Renal cortical epithelial cell (primary cell): ENCODE measurements around the gene NFKBIB. TPM values are rescaled to one million over a fixed set of nuclear protein-coding genes. Genes with fewer than 3 reads are reported as not detected.
A peak's percentile ranks its signal among the peaks of the same experiment; 100 is the strongest.
"Not testable (repeated sequence)": the region's sequence is repeated elsewhere in the genome, so short reads cannot be mapped to it uniquely, and the experiment has no call there.

Experiments
- DNase-seq: peaks from one replicate; pipeline ENCODE4 v3.0.0-alpha.2; 2011; ENCODE audit warnings: low read depth
- total RNA-seq: library from RNA; depleted of rRNA; stranded (reverse); fragments of >200 nt; gene quantifications from 2 replicates; pipeline ENCODE4 v1.2.3, GENCODE V29; 2014

The NFKBIB gene, protein sequence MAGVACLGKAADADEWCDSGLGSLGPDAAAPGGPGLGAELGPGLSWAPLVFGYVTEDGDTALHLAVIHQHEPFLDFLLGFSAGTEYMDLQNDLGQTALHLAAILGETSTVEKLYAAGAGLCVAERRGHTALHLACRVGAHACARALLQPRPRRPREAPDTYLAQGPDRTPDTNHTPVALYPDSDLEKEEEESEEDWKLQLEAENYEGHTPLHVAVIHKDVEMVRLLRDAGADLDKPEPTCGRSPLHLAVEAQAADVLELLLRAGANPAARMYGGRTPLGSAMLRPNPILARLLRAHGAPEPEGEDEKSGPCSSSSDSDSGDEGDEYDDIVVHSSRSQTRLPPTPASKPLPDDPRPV
- total RNA-seq = 13.7 and 16.9 TPM in 2 replicates

DNA sequence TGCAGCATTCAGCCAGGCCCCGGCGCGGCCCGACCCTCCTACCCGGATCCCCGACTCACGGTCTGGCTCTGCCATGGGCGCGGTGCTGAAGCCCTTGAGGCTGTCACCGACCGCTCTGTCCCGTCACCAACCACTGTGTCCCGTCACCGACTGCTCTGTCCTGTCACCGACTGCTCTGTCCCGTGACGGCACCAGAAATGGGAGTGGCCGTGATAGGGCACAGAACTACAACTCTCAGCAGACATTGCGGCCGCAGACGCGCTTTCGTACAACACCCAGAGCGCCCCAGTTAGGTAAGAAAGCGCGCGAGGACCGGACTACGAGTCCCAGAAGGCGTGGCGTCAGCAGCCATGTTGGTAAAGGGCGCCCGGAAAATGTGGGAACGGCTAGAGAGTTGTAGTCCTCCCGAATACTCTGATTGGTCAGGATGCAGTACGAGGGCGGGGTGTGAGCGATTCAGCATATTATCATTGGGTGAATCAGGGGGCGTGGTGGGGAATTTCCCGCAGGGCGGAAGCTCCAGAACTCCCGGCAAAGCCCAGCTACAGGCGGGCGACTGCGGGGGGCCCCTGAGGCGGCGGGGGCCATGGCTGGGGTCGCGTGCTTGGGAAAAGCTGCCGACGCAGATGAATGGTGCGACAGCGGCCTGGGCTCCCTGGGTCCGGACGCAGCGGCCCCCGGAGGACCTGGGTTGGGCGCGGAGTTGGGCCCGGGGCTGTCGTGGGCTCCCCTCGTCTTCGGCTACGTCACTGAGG is at the start of gene NFKBIB, which contains the start of gene SIRT2:
NFKBIB (plus strand) TSS at position 523 of the 755 bp plus-strand sequence; CDS start at position 587, 64 bp downstream.
SIRT2 (minus strand) TSS at position 172 of the 755 bp plus-strand sequence; CDS start at position 75, 97 bp downstream.
- DNase-seq = peak; percentile 99

DNA sequence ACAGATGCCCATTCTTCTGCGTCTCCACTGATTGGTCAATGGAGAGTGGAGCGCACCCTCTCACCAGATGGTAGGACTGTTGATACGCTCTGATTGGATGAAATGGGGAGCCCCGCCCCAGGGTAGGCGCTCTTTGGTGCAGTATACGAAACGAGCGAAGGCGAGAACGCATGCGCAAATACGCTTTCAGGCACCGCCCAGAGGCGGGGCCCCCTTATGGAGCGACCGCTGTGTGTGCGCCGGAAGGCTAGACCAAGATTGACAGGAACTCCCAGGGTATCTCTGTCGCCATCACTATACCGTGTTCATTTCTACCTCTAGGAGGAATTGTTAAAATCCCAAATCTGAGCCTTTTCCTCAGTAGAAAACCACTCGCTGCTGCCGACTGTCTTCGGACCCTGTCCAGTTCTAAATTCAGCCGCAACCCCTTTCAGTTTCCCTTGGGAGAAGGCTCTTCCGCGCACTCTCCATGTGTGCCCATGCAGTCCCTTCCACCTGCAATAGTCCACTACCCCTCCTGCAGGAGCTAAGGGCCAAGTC is 49.3 kb upstream of the NFKBIB start:
- peak; percentile 100 for DNase-seq

DNA sequence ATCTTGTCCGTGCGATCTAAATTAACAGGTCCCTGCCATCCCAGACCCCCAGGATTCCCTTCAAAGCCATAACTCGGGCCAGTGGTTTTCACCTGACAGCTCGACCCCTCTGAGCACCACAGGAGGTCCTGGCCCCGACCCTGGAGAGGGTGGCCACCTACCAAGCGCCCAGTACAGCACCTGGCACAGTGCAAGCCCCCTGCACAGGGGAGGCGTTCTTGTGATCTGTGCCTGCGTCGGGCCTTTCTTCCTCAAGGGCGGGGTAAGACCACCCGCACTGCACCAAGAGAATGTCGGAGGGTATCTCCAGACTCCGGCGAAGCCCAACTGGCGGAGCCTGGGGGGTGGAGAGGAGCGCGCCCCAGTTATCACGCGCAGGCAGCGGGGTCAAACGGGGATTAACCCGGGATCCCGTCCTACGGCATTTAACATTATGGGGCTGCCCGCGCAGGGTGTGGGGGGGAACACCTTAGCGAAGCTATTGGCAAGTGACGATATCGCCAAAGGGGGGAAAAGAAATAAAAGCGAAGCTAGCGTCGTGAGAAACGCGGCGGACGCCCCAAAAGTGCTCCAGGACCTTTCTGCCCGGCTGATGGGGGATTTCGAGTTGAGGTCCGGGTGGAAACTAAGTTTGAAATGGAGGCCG is 48.7 kb upstream of the NFKBIB start:
- DNase-seq = no peak

DNA sequence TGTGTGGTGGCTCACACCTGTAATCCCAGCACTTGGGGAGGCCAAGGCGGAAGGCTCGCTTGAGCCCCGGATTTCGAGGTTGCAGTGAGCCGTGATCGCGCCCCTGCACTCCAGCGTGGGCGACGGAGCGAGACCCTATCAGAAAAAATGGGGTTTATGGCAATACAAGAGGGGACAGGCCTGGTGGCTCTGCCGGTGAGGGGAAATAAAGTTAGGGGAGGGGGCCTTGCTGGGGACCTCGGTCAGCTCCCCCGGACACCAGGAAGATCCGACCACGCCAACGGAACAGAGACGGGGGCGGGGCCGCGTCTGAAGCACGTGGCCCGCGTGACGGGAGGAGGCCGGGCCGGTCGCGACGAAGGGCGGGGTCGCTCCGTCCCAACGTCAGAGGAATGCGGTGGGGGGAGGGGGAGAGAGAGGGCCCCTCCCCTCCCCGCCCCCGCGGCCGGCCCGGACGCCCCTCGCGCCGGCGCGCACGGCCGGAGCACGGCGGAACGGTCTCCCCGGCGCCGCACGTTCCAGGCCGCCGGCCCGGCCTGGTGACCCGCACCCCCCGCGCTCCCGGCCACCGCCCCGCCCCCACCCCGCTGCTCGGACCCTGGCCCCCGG is 48.0 kb upstream of the NFKBIB start:
- peak; percentile 63 for DNase-seq

DNA sequence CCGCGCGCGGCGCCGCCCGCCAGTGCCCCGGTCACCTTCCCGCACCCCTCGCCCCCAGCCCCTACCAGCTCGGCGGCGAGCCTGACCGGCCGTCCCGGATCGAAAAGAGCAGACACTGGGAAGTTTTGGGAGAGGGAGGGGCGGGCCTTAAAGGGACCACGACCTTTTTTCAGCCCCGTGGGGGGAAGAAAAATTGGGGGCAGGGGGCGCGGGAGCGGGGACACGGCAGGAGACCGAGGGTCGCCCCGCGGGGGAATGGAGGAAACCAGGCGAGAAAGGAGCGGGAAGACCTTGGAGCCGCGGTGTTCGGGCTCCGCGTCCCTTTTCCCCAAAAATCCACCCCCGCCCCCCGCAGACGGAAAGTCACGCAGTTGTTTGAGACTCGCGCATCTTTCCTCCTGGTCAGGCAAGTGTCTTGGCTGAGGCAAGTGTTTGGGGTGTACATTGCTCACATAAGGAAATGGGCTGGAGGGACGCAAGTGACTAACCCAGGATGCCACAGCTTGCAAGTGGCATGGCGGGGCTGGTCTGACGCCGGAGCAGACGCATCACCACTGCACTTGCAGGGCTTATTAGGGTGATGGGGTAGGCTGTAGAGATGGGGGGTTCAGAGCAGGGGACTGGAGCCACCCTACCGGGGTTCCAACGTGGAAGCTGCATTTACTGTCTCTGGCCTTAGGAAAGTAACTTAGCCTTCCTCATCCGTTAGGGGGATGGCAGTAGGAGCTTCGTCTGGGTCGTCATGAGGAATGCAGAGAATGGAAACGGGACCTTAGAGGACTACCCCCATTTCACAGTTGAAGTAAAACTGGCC is 47.3 kb upstream of the NFKBIB start:
- DNase-seq = peak; percentile 48

DNA sequence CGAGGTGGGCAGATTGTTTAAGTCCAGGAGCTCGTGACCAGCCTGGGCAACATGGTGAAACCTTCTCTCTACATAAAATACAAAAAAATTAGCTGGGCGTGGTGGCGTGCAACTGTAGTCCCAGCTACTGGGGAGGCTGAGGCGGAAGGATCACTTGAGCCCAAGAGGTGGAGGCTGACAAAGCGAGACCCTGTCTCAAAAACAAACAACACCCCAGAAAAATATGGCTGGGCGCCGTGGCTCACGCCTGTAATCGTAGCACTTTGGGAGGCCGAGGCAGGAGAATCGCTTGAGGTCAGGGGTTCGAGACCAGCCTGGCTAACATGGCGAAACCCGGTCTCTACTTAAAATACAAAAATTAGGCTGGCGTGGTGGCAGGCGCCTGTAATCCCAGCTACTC is 46.6 kb upstream of the NFKBIB start:
- DNase-seq = no peak

DNA sequence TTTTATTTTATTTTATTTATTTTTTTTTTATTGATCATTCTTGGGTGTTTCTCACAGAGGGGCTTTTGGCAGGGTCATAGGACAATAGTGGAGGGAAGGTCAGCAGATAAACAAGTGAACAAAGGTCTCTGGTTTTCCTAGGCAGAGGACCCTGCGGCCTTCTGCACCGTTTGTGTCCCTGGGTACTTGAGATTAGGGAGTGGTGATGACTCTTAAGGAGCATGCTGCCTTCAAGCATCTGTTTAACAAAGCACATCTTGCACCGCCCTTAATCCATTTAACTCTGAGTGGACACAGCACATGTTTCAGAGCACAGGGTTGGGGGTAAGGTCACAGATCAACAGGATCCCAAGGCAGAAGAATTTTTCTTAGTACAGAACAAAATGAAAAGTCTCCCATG is 44.8 kb upstream of the NFKBIB start:
- not testable (repeated sequence) for DNase-seq

DNA sequence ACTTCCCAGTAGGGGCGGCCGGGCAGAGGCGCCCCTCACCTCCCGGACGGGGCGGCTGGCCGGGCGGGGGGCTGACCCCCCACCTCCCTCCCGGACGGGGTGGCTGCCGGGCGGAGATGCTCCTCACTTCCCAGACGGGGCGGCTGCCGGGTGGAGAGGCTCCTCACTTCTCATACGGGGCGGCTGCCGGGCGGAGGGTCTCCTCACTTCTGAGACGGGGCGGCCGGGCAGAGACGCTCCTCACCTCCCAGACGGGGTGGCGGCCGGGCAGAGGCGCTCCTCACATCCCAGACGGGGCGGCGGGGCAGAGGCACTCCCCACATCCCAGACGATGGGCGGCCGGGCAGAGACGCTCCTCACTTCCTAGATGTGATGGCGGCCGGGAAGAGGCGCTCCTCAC is 44.0 kb upstream of the NFKBIB start:
- not testable (repeated sequence) for DNase-seq

DNA sequence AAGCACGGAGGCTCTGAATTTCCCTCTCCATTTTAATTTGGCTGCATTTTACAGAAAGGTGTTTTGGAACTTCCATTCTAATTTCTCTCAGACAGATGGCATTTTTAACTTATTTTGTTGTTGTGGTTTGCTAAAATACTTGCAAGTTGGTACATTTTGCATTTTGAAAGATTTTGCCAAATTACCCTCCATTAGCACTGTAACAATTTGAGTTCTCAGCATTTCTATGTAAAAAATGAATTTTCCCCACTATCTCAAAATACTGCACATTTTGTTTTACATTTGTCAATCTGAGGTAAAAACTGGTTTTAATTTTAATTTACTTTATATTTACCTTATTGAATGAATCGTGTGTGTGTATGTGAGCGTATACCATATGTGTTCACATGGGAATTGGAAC is 43.0 kb upstream of the NFKBIB start:
- DNase-seq = no peak

DNA sequence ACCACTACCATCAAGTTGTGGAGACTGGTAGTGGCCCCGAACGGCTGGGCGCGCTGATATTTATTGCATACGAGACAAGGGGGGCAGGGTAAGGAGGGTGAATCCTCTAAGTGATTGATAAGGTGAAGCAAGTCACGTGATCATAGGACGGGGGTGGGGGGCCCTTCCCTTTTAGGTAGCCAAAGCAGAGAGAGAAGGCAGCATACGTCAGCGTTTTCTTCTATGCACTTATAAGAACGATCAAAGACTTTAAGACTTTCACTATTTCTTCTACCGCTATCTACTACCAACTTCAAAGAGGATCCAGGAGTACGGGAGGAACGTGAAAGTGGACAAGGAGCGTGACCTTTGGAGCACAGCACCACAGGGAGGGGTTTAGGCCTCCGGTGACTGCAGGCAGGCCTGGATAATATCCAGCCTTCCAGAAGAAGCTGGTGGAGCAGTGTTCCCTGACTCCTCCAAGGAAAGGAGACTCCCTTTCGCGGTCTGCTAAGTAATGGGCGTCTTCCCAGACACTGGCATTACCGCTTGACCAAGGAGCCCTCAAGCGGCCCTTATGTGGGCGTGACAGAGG is 40.1 kb upstream of the NFKBIB start:
- peak; percentile 41 for DNase-seq

DNA sequence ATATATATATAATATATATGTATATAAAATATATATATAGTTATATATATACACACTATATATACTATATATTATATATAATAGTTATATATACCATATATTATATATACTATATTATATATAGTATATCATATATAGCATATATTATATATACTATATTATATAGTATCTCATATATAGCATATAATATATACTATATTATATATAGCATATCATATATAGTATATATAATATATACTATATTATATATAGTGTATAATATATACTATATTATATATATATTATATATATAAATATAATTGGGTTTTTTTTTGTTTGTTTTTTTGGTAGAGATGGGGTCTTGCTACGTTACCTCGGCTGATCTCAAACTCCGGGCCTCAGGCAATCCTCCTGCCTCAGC is 38.4 kb upstream of the NFKBIB start:
- no peak for DNase-seq

DNA sequence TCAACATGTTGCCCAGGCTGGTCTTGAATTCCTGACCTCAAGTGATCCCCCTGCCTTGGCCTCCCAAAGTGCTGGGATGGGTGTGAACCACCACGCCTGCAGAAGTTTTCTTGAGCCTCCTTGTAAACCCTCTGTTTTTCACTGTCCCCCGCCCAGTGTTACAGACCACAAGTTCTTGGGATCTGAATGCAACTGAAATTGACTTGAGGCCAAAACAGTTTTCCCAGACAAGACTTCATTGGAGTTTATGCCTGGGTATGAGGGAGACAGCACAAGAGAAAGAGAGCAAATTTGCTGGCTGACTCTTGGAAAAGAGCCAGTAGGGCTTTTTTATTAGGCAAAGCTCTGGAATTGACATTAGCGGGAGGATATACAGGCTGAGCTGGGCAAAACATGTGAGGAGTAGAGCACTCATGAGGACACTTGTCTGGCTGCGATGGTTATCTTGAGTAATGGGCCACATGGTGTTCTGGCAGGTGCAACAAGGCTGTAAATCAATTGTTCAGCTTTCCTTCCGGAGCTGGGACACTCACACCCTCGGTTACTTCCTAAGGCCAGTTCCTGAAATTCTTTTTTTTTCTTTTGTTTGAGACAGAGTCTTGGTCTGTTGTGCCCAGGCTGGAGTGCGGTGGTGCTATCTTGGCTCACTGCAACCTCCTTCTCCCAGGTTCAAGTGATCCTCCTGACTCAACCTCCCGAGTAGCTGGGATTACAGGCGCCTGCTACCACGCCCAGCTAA is 37.3 kb upstream of the NFKBIB start:
- DNase-seq = peak; percentile 58

DNA sequence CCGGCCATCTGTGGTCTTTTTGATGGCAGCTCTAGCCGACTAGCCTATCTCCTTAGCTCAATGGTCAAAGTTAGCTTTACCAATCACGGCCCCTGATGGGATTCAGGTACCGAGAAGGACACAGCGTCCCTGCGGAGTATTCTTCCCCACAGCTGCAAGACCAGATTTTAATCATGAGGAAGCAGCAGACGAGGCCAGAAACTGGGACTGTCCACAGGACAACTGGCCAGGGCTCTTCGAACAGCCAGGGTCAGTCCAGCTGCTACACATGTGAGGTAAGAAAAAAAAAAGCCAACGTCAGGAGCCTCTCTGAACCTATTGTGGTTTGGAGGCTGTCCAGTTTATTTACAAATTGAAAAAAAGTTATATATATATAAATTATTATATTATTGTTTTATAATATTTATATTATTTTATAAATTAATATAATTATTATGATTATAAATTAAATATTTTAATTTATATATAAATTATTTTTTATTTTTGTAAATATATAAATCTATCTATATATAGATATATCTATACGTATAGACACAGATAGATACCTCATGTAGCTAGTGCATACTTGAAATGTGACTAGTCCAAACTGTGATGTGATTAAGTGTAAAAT is 32.5 kb upstream of the NFKBIB start:
- no peak for DNase-seq

DNA sequence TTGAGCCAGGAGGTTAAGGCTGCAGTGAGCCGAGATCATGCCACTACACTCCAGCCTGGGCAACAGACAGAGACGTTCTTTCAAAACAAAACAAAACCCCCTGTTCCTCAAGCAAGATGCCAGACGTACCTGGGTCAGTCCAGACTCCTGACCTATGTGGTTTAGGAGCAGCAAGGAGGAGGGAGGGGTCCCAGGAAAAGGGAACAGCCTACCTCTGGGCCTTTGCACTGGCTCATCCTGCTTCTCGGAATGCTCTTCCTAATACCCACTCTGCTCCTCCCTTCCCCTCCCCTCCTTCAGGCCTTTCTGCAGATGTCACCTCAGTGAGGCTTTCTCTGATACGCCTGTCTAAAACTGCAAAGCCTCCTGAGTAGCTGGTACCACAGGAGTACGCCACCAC is 31.2 kb upstream of the NFKBIB start:
- DNase-seq = no peak

DNA sequence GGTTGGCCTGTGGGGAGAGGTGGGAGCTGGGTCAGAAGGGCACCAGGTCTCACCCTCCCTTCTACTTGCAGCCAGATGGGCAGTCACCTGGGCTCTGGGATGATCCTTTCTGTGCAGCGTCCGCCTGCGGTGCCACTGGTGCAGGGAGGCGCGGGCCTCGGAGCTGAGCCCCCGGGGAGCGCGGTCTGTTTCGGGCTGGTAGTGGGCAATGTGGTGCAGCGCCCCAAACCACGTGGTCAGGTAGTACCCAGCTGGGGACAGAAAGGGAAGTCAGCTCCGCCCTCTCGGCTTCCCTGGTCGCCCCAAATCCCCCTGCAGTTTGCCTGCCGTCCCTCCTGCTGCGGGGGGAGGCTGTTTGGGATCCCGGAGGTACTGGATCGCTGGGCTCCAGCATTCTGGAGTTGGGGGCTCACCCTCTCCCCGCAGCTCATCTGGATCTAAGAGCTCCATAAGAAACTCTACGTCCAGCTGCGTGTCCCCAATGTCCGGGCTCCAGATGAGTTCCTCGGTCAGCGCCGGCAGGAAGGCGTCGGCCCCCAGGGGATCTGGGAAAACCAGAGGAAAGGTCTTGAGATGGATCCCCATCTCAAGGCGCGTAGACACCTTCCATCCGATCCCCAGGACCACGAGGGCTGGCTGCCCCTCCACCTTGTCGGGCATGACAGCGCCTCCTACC is 30.5 kb upstream of the NFKBIB start:
- no peak for DNase-seq

DNA sequence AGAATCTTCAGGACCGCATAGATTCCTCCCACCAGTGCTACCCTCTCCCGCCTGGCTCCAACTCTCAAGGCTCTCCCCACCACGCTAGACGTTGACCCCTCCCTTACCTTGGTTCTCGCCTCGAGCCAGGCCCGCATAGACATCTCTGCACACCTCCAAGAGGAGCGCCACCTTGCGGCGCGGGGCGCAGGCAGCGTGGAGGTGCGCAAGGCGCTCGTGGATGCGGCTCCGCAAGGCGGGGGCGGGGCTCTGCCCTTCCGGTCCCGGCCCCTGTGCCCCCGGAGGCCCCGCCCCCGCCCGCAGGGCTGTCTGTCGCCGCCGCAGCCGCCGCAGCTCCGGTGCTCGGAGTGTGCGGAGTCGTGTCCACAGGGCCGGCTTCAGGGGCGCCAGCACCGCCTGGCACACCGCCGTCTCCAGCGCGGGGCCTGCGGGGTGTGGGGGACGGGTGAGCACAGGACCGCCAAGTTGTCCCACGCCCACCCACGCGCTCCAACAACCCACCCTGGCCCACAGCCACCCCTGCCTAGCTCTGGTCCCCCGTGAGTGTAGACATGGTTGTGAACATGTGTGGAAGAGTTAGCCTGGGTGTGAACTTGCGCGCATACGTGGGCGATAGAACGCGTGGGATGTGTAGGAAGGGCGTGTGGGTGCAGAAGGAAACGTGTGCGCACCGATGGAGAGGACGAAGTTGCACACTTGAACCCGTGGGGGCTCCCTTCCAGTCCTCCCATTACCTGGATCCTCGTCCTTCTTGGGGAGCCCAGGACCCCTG is 29.7 kb upstream of the NFKBIB start:
- DNase-seq = peak; percentile 42

DNA sequence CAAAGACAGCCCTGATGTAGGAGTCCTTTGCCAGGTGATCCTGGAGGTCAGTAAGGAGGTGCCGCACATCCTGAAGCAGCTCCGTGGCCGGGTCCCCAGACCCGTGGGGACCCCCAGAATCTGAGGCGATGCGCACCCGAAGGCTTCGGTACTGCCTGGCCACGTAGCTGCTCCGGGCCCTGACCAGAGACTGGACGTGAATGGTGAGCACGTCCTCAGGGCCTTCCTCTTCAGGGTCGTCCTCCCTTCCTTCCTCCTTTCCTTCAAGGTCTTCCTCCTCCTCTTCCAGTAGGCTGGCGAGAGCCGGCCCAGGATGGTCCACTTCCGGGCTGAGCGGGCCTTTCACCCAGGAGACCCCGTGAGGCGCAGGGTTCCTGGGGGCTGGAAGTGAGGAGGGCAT is 29.2 kb upstream of the NFKBIB start:
- DNase-seq = no peak

DNA sequence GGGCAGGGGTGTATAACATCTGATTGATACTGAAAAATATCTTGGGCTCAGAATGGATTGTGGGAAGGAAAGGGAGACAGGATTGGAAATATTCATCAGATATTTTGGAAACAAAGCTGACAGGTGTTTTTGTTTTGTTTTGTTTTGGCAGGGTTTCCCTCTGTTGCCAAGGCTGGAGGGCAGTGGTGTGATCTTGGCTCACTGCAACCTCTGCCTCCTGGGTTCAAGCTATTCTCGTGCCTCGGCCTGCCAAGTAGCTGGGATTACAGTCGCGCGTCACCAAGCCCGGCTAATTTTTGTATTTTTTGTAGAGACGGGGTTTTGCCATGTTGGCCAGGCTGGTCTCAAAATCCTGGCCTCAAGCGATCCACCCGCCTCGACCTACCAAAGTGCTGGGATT is 26.4 kb upstream of the NFKBIB start:
- DNase-seq = not testable (repeated sequence)
